Skeletal muscle tissue (tissue), 4 donors: ENCODE results near the gene CENPA. TPM values are rescaled to one million over a fixed set of nuclear protein-coding genes. Genes with fewer than 3 reads are reported as not detected.

ENCODE experiments used
- H3K27ac ChIP-seq: one replicate; pipeline ENCODE4 v1.7.0; 2013; ENCODE audit warnings: mild to moderate bottlenecking, low read depth, low read length, inconsistent platforms
- H3K27me3 ChIP-seq, 3 donors: one replicate each; pipeline ENCODE4 v1.7.0; 2013; ENCODE audit warnings: low read length in 3 of 3; ENCODE audit not compliant: control insufficient read depth in 3 of 3, insufficient read depth in 3 of 3
- H3K36me3 ChIP-seq, 3 donors: one replicate each; pipeline ENCODE4 v1.7.0; 2013; ENCODE audit warnings: low read length in 3 of 3; ENCODE audit not compliant: control insufficient read depth in 3 of 3, insufficient read depth in 3 of 3
- H3K4me1 ChIP-seq, 3 donors: one replicate each; pipeline ENCODE4 v1.7.0; 2013; ENCODE audit warnings: low read length in 3 of 3, mild to moderate bottlenecking in 3 of 3; ENCODE audit not compliant: control insufficient read depth in 3 of 3, insufficient read depth in 3 of 3
- H3K4me3 ChIP-seq, 3 donors: one replicate each; pipeline ENCODE4 v1.7.0; 2013; ENCODE audit warnings: low read length in 3 of 3
- H3K9ac ChIP-seq, 3 donors: one replicate each; pipeline ENCODE4 v1.7.0; 2013; ENCODE audit warnings: low read length in 3 of 3, mild to moderate bottlenecking in 3 of 3, moderate library complexity in 2 of 3, low read depth in 1 of 3
- H3K9me3 ChIP-seq, 3 donors: one replicate each; pipeline ENCODE4 v1.7.0; 2013; ENCODE audit warnings: low read length in 3 of 3; ENCODE audit not compliant: control insufficient read depth in 3 of 3
- total RNA-seq: library from RNA; depleted of rRNA; stranded (reverse); fragments of >200 nt; gene quantifications from one replicate; pipeline ENCODE4 v1.2.3, GENCODE V29; 2014
- donor health status: Osteomylitis.

The CENPA gene
- total RNA-seq, 1 donor from 2014 or later: 2.6 TPM

DNA sequence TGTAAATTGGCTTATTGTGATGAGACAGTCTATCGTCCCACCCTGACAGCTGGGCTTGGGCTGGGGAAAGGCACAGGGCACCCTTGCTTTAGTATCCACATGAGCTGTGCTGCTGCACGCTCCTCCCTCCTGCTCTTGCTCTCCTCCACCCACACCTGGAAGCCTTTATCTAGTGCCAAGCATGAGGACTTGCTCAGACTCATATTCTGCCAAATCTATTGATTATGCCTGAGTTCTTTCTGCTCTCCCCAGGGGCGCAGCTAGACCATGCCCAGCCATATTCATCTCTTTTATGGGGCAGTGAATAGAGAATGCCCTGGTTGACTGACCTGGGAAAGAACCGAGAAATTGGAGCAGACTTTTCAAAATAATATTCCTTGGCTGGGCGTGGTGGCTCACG is 33.1 kb downstream of the CENPA start:
- Histone ChIP-seq H3K9me3 (no peaks in the 10 kb centered on the region), H3K9ac (no peak overlapping the region), H3K36me3 (no peaks in the 10 kb centered on the region), H3K4me3 (no peak overlapping the region), H3K27ac (no peak overlapping the region), H3K4me1 (no peaks in the 10 kb centered on the region), H3K27me3 (peaks cover 0 to 9% (median 6%) of the 10 kb centered on the region in 3 donors)

DNA sequence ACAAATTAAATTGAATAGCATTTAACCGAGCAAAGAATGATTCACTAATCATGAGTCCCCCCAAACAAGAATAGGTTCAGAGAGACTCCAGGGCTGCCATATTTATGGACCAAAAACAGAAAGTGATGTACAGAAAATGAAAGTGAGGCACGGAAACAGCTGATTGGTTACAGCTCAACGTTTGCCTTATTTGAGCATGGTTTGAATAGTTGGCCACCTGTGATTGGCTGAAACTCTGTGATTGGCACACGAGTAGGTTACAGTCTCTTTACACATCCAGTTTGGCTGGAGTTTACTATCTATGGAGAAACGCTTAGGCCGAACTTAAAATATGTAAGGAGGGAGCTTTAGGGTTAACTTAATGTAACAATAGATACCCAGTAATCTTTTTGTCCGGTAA is 35.1 kb downstream of the CENPA start:
- H3K27me3 ChIP-seq: peaks cover 0 to 9% (median 6%) of the 10 kb centered on the region in 3 donors
- no peak overlapping the region for H3K9ac ChIP-seq
- no peaks in the 10 kb centered on the region for H3K36me3 ChIP-seq

GRCh38 chr2:26822877-26823276 is 37.0 kb downstream of the CENPA start:
- Histone ChIP-seq H3K9ac (no peak overlapping the region), H3K9me3 (no peaks in the 10 kb centered on the region), H3K27me3 (peaks cover 0 to 7% (median 0%) of the 10 kb centered on the region in 3 donors), H3K36me3 (no peaks in the 10 kb centered on the region), H3K27ac (no peak overlapping the region), H3K4me3 (no peak overlapping the region), H3K4me1 (no peaks in the 10 kb centered on the region)

More for the DNA sequence above, 35.1 kb downstream of the CENPA start:
- H3K4me3 ChIP-seq: no peak overlapping the region
- no peaks in the 10 kb centered on the region for H3K9me3 ChIP-seq
- no peak overlapping the region for H3K27ac ChIP-seq
- no peaks in the 10 kb centered on the region for H3K4me1 ChIP-seq

DNA sequence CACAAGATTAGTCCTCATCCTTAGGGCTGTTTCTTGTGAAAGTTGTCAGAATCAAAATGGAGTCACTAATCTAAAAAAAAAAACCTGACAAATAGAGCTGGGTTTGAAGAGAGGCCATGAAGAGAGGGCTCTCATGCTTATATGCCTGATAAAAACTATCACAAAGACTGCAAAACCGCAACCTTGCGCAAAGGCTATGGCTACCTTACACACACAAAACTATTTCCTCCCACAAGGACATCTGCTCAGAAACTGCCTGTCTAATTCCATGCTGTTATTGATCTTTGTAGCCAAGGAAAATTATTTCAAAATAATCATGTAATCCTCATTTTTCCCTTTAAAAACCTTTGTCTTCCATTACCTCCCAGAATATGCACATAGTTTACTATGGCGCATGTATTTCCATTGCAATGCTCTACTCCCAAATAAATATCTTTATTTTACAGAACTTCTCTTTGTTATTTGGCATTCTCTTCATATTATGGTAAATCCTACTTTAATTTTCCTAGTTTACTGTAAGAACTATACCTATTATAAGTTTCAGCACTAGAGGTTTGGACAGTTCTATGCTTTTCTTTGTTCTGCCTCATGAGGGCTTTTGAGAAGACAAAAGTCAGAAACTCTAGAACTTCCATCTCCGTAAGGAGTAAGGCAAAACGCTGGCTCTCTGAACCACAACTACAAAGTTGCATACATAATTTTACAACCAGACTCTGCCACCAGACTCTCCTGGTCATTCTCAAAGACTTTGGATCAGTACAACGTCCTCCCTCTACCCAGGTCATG is 52.5 kb downstream of the CENPA start:
- H3K36me3 ChIP-seq: no peaks in the 10 kb centered on the region
- H3K9me3 ChIP-seq: no peaks in the 10 kb centered on the region
- H3K9ac ChIP-seq: no peak overlapping the region
- H3K27me3 ChIP-seq: peaks cover 5 to 11% (median 9%) of the 10 kb centered on the region in 3 donors
- no peak overlapping the region for H3K27ac ChIP-seq
- H3K4me3 ChIP-seq: no peak overlapping the region
- H3K4me1 ChIP-seq: no peaks in the 10 kb centered on the region

- H3K9me3 ChIP-seq: no peaks in the 10 kb centered on the region
- H3K27me3 ChIP-seq: peaks cover 18 to 27% (median 23%) of the 10 kb centered on the region in 3 donors
- H3K4me3 ChIP-seq: no peak overlapping the region
- no peaks in the 10 kb centered on the region for H3K4me1 ChIP-seq
- no peaks in the 10 kb centered on the region for H3K36me3 ChIP-seq
- H3K9ac ChIP-seq: no peak overlapping the region
- no peak overlapping the region for H3K27ac ChIP-seq
Observed at GRCh38 chr2:26840937-26841610, 55.2 kb downstream of the CENPA start.

DNA sequence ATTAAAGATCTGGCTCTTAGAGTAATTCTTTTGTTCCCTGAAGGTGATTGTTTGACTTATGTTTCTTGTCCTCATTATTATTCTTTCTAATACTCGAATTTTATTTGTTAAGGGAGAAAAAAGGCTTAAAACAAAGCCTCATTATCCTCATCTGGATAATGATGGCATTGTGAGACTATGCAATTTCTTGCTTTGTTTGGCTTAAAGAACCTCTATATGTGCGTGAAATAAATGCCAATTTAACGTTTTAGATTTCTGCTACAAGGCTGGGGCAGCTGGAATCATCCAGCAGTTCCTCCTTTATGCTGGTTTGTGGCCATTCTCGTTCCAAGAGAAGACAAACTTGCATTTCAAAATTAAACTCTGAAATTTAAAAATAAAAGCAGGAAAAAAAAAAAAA is 57.2 kb downstream of the CENPA start:
- H3K36me3 ChIP-seq: no peaks in the 10 kb centered on the region
- peaks cover 5 to 15% (median 6%) of the 10 kb centered on the region in 3 donors for H3K4me1 ChIP-seq
- H3K27me3 ChIP-seq: peaks cover 38 to 46% (median 38%) of the 10 kb centered on the region in 3 donors
- H3K27ac ChIP-seq: no peak overlapping the region
- H3K9ac ChIP-seq: no peak overlapping the region
- no peaks in the 10 kb centered on the region for H3K9me3 ChIP-seq
- H3K4me3 ChIP-seq: no peak overlapping the region

Other genes with a start within 250 kb of the CENPA start
- gene CIB4, start 144.7 kb upstream of the CENPA start, total RNA-seq: not detected
- 0.52 TPM for gene KCNK3, start 93.3 kb upstream of the CENPA start, total RNA-seq
- 7.8 TPM for gene SLC35F6, start 21.8 kb upstream of the CENPA start, total RNA-seq
- 3.7 TPM for gene DPYSL5, start 62.1 kb downstream of the CENPA start, total RNA-seq
- gene MAPRE3, start 184.6 kb downstream of the CENPA start, total RNA-seq: 3.7 TPM
- gene TMEM214, start 246.9 kb downstream of the CENPA start, total RNA-seq: 23.5 TPM